Transverse colon (tissue), 4 donors: ENCODE results near the gene SHB. TPM values are rescaled to one million over a fixed set of nuclear protein-coding genes. Genes with fewer than 3 reads are reported as not detected.

Experiments
- DNase-seq: peaks from one replicate; pipeline ENCODE4 v3.0.0-alpha.2; 2019
- H3K27ac ChIP-seq, 4 donors: fragments of 200-600 bp; sonication (generic); 2 replicates each; pipeline ENCODE4 v1.5.1; 2016 to 2018; ENCODE audit warnings: inconsistent platforms in 4 of 4
- H3K27me3 ChIP-seq: fragments of 200-600 bp; sonication (generic); 2 replicates; pipeline ENCODE4 v1.5.1; 2017; ENCODE audit warnings: inconsistent platforms
- H3K36me3 ChIP-seq, 4 donors: fragments of 200-600 bp; sonication (generic); 2 replicates each; pipeline ENCODE4 v1.5.1; 2017 to 2019; ENCODE audit warnings: inconsistent platforms in 4 of 4
- H3K4me1 ChIP-seq, 4 donors: fragments of 200-600 bp; sonication (generic); 2 replicates each; pipeline ENCODE4 v1.5.1; 2017 to 2020; ENCODE audit warnings: inconsistent platforms in 4 of 4
- H3K4me3 ChIP-seq, 4 donors: fragments of 200-600 bp; sonication (generic); 1 replicate in 1 of 4; 2 replicates in 3 of 4; pipeline versions ENCODE4 v1.5.1 to v1.6.1; 2017 to 2019; ENCODE audit warnings: inconsistent platforms in 4 of 4
- H3K9me3 ChIP-seq, 2 donors: fragments of 200-600 bp; sonication (generic); 2 replicates each; pipeline ENCODE4 v1.5.1; 2017 to 2019; ENCODE audit warnings: inconsistent platforms in 2 of 2
- EP300 ChIP-seq: sonication (generic); formaldehyde crosslinking; IDR thresholded peaks from one replicate; pipeline ENCODE4 v1.6.1; 2017; ENCODE audit warnings: antibody characterized with exemption, low read depth
- POLR2A ChIP-seq: fragments of 450-650 bp; IDR thresholded peaks from one replicate; pipeline ENCODE4 v1.6.1; 2016; ENCODE audit warnings: antibody characterized with exemption, mild to moderate bottlenecking, moderate library complexity
- POLR2AphosphoS5 ChIP-seq, 3 donors: sonication (generic); formaldehyde crosslinking; IDR thresholded peaks; one replicate each; pipeline ENCODE4 v1.6.1; 2016; ENCODE audit warnings: antibody characterized with exemption in 3 of 3
- WGBS, 2 donors: methylation state at CpG; one replicate each; pipeline ENCODE4 v1.1.5; 2018; ENCODE audit warnings: low coverage in 1 of 2; 5-methylcytosine and 5-hydroxymethylcytosine counted together
- in situ Hi-C, 4 donors: fragments of 200-750 bp; cut with MboI; loops; one replicate each; pipeline versions ENCODE4 v1.15.0 to v1.15.1; 2017; ENCODE audit warnings: low sequenced_read_pairs in 3 of 4, low pct_ligation_motif_present in 1 of 4, low pct_unique_long_range_greater_than_20kb in 1 of 4
- intact Hi-C: fragments of 100-400 bp; cut with DNase I; formaldehyde crosslinking; loops from one replicate; pipeline ENCODE4 v1.15.1; 2023; ENCODE audit warnings: low total_unique reads
- total RNA-seq, 4 donors: library from RNA; depleted of rRNA; stranded (reverse); fragments of >200 nt; gene quantifications; one replicate each; pipeline ENCODE4 v1.1.0, GENCODE V29; 2016
- TF ChIP-seq, protein P1 (sequence below), 5 experiments: fragments of 200-600 bp in 3 of 5; fragments of 450-650 bp in 2 of 5; sonication (generic) in 3 of 5; IDR thresholded peaks; 1 replicate in 2 of 5; 2 replicates in 3 of 5; pipeline ENCODE4 v1.5.1; 2016 to 2017; ENCODE audit warnings: antibody characterized with exemption in 5 of 5, inconsistent platforms in 3 of 5, mild to moderate bottlenecking in 2 of 5, moderate library complexity in 1 of 5

SHB gene
- total RNA-seq, 4 donors from 2014 or later: 11.9 to 33.7 (median 22.2) TPM

DNA sequence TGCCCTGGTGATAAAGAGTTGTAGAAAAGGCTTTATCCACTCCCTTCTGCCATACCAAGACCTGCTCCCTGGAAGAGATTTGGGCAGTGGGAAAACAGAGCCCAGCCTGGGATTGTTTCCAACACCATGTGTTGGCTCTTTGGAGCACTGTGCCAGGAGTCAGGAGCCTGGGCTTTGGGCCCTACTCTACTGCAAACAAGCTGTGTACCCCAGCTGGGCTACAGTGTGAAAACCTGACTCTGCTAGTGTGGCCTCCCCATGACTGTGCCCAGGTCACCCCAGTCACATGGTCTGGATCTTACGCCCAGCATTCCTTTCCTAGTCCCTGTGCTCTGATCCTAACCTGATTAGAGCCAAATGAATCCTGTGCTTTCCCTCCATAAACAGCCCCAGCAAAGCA lies 39.3 kb upstream of the SHB start:
- TF ChIP-seq POLR2AphosphoS5 (IDR thresholded peaks at IDR 0.05) (no peak), EP300 (no peak), POLR2A (no peak)
- TF ChIP-seq, protein P1, sequence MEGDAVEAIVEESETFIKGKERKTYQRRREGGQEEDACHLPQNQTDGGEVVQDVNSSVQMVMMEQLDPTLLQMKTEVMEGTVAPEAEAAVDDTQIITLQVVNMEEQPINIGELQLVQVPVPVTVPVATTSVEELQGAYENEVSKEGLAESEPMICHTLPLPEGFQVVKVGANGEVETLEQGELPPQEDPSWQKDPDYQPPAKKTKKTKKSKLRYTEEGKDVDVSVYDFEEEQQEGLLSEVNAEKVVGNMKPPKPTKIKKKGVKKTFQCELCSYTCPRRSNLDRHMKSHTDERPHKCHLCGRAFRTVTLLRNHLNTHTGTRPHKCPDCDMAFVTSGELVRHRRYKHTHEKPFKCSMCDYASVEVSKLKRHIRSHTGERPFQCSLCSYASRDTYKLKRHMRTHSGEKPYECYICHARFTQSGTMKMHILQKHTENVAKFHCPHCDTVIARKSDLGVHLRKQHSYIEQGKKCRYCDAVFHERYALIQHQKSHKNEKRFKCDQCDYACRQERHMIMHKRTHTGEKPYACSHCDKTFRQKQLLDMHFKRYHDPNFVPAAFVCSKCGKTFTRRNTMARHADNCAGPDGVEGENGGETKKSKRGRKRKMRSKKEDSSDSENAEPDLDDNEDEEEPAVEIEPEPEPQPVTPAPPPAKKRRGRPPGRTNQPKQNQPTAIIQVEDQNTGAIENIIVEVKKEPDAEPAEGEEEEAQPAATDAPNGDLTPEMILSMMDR (IDR thresholded peaks at IDR 0.05): no peak
- in situ Hi-C loops: loop anchor here in 1 of 4 donors (25.0 kb wide), 1 partner anchor 104 kb away; no protein-coding TSS in a partner anchor
- no peaks in the 10 kb centered on the region for H3K4me1 ChIP-seq
- H3K27me3 ChIP-seq: no peaks in the 10 kb centered on the region
- H3K27ac ChIP-seq: no peak overlapping the region
- no peak overlapping the region for H3K4me3 ChIP-seq
- H3K9me3 ChIP-seq: no peaks in the 10 kb centered on the region
- H3K36me3 ChIP-seq: no peaks in the 10 kb centered on the region
- WGBS, 2 donors: 83% methylated on average over 1 of the region's 1 CpG; no CpG with 5 or more reads in 1 of the 2 donors
- intact Hi-C loops: no loop called here
- DNase-seq: no peak

DNA sequence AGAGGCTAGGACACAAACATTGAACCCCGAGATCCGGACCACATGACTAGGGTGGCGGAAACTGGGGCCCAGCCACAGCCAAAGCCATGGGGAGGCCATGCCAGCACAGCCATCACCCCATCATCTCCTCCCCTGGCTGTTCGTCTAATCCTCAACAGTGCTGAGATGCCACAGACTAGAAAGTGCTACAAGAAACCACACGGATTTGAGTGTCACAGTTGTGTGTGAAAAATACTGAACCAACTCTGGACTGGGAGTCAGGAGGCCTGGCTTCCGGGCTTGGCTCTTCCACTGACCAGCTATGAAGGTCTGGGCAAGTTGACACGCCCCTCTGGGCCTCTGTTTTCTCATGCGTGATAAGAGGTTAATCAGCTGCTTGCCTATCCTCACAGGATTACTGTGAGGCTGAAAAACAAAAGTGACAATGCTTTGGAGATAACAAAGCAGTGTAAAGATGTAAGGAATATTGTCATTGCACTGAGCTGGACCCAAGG lies 38.8 kb upstream of the SHB start:
- in situ Hi-C loops: loop anchor here in 1 of 4 donors (25.0 kb wide), 1 partner anchor 104 kb away; no protein-coding TSS in a partner anchor
- no peaks in the 10 kb centered on the region for H3K4me1 ChIP-seq
- intact Hi-C loops: no loop called here
- H3K4me3 ChIP-seq: no peak overlapping the region
- H3K27me3 ChIP-seq: no peaks in the 10 kb centered on the region
- TF ChIP-seq EP300 (no peak), POLR2A (no peak), POLR2AphosphoS5 (IDR thresholded peaks at IDR 0.05) (no peak)
- TF ChIP-seq, protein P1 (IDR thresholded peaks at IDR 0.05): no peak
- H3K36me3 ChIP-seq: no peaks in the 10 kb centered on the region
- DNase-seq: no peak
- WGBS, 2 donors: 78 to 100% methylated on average over 1 to 7 of the region's 8 CpGs
- H3K9me3 ChIP-seq: no peaks in the 10 kb centered on the region
- H3K27ac ChIP-seq: no peak overlapping the region

DNA sequence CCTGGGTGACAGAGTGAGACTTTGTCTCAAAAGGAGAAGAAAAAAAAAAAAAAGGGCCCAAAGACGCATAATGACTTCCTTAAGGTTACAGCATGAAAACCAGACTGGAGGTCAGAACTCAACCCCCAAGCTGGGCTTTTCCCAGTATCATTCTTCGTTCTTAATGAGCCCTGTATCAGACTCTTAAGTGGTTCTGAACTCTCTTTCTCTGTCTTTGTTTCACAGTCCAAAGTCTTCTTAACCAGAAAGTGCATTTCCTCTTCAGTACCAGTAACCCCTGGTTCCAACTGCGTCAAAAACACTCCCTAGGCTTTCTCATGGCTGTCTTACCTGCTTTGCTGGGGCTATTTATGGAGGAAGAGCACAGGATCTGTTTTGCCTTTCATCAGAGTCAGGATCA lies 38.4 kb upstream of the SHB start:
- no peaks in the 10 kb centered on the region for H3K4me1 ChIP-seq
- TF ChIP-seq POLR2A (no peak), EP300 (no peak), POLR2AphosphoS5 (IDR thresholded peaks at IDR 0.05) (no peak)
- TF ChIP-seq, protein P1 (IDR thresholded peaks at IDR 0.05): no peak
- no peaks in the 10 kb centered on the region for H3K9me3 ChIP-seq
- intact Hi-C loops (no loop called here), in situ Hi-C loops (loop anchor here in 1 of 4 donors (25.0 kb wide), 1 partner anchor 105 kb away; no protein-coding TSS in a partner anchor)
- H3K27me3 ChIP-seq: no peaks in the 10 kb centered on the region
- WGBS, 2 donors: 76 to 92% methylated on average over 3 of the region's 3 CpGs
- H3K27ac ChIP-seq: no peak overlapping the region
- DNase-seq: no peak
- H3K36me3 ChIP-seq: no peaks in the 10 kb centered on the region
- no peak overlapping the region for H3K4me3 ChIP-seq

DNA sequence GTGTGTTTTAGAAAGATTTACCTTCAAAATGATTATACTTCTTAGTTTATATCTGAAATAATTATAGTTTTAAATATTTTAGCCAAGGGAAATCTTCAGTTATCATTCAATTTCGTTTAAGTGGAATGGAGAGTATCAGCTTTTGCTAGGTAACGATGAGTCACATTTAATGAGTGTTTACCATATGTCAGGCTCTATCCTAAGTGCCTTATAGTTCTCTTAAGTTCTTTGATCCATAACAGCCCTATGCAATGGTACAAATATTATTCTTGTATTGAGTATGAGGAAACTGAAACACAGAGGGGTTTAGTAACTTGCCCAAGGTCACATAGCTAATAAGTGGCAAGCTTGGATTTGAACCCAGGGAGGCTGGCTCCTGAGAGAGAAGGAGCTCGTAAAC lies 37.5 kb upstream of the SHB start:
- in situ Hi-C loops: loop anchor here in 1 of 4 donors (25.0 kb wide), 1 partner anchor 106 kb away; no protein-coding TSS in a partner anchor

More for the DNA sequence above, 37.5 kb upstream of the SHB start:
- H3K36me3 ChIP-seq: no peaks in the 10 kb centered on the region
- no peaks in the 10 kb centered on the region for H3K4me1 ChIP-seq
- H3K4me3 ChIP-seq: no peak overlapping the region
- no peak overlapping the region for H3K27ac ChIP-seq
- intact Hi-C loops: no loop called here
- H3K9me3 ChIP-seq: no peaks in the 10 kb centered on the region
- TF ChIP-seq POLR2A (no peak), POLR2AphosphoS5 (IDR thresholded peaks at IDR 0.05) (no peak), EP300 (no peak)
- TF ChIP-seq, protein P1 (IDR thresholded peaks at IDR 0.05): no peak
- 64 to 66% methylated on average over 3 of the region's 3 CpGs for WGBS, 2 donors
- H3K27me3 ChIP-seq: no peaks in the 10 kb centered on the region
- DNase-seq: no peak
